CD4-positive, alpha-beta T cell treated with Interferon alpha-2 for 1 hour (primary cell): ENCODE measurements around the gene CLASP1.
"Not testable (repeated sequence)": the region's sequence is repeated elsewhere in the genome, so short reads cannot be mapped to it uniquely, and the experiment has no call there.

ENCODE experiments used
- DNase-seq, 2 donors: peaks; one replicate each; pipeline ENCODE4 v3.0.0-alpha.2; 2020 to 2022

Gene CLASP1

GRCh38 chr2:121570667-121571055, 78.6 kb downstream of the CLASP1 start:
- no peak for DNase-seq

GRCh38 chr2:121570036-121570666, 79.1 kb downstream of the CLASP1 start:
- no peak for DNase-seq

GRCh38 chr2:121567957-121568409, 81.3 kb downstream of the CLASP1 start:
- DNase-seq, result no peak

GRCh38 chr2:121567452-121567851, 81.8 kb downstream of the CLASP1 start:
- DNase-seq, result no peak

GRCh38 chr2:121565389-121566250, 83.6 kb downstream of the CLASP1 start:
- no peak for DNase-seq

GRCh38 chr2:121564905-121565304, 84.4 kb downstream of the CLASP1 start:
- no peak for DNase-seq

GRCh38 chr2:121563754-121564153, 85.5 kb downstream of the CLASP1 start:
- not testable (repeated sequence) for DNase-seq

- no peak for DNase-seq
Observed at GRCh38 chr2:121562269-121563176, 86.7 kb downstream of the CLASP1 start.

GRCh38 chr2:121561617-121562268, 87.5 kb downstream of the CLASP1 start:
- DNase-seq, result no peak

GRCh38 chr2:121558329-121558728, 90.9 kb downstream of the CLASP1 start:
- DNase-seq, result no peak

GRCh38 chr2:121555008-121555407, 94.3 kb downstream of the CLASP1 start:
- no peak for DNase-seq

- DNase-seq, result not testable (repeated sequence)
Observed at GRCh38 chr2:121552477-121553180, 96.6 kb downstream of the CLASP1 start.

GRCh38 chr2:121550669-121551068, 98.6 kb downstream of the CLASP1 start:
- no peak for DNase-seq

GRCh38 chr2:121547646-121548045, 101.6 kb downstream of the CLASP1 start:
- no peak for DNase-seq

- no peak for DNase-seq
Observed at GRCh38 chr2:121545913-121546312, 103.3 kb downstream of the CLASP1 start.

GRCh38 chr2:121545257-121545656, 104.0 kb downstream of the CLASP1 start:
- DNase-seq, result no peak

GRCh38 chr2:121541495-121541894, 107.8 kb downstream of the CLASP1 start:
- DNase-seq, result no peak

- DNase-seq, result no peak
Observed at GRCh38 chr2:121539750-121540469, 109.4 kb downstream of the CLASP1 start.

- DNase-seq, result no peak
Observed at GRCh38 chr2:121536850-121537557, 112.3 kb downstream of the CLASP1 start.

- DNase-seq, result no peak
Observed at GRCh38 chr2:121536347-121536746, 112.9 kb downstream of the CLASP1 start.

GRCh38 chr2:121534007-121534406, 115.3 kb downstream of the CLASP1 start:
- DNase-seq, result no peak
